GM18502 (cell line): ENCODE measurements around the gene ZSCAN23.

Source experiments
- ATAC-seq: cut with Tn5 transposase; IDR thresholded peaks from one replicate; pipeline ENCODE4 v1.9.1; 2021; ENCODE audit warnings: mild to moderate bottlenecking; ENCODE audit not compliant: unreplicated experiment, poor library complexity

The ZSCAN23 gene

DNA sequence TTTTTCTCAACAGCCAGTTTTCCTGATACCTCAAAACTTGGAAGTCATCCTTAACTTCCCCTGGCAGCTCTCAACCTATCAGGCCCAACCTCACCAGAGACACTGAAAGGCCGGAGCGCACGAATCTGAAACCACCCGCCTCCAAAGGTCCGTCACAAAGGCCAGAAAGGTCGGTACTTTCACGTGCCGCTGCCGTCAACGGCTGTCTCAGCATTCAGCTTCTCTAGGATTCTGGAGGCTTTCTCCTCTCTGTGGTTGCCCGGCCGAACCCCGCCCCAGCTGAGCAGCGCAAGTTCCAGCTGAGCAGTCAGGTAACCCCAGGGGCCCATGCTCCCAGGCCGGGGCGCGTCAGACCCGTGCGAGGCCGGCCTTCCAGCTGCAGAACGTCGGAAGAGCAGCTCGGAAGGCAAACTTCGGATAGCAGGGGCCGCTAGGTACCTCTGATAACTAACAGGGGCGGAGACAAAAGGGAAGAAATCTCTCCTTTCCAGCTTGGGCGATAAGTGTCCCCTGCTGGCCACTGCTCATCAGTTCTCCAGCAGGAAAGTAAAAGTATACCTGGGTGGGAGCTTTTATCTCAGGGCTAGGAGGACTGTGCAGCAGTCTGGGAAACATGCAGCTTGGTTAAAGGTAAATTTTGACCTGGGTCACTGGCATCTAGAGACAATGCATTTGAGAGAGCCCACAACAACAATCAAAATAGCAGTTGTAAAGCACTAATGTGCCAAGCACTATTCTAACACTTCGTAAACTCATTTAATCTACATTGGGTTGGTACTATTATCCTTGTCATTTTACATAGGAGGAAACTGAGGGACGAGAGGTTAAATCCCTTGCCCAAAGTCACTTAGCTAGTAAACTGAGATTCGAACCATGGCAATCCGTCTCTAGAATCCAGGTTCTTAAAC is 59.8 kb downstream of the ZSCAN23 start:
- ATAC-seq: peak; percentile 97
